HUES48 (cell line): ENCODE data around the gene CAMLG.

Source experiments
- H3K27ac ChIP-seq: one replicate; pipeline ENCODE4 v1.7.0; 2013; ENCODE audit warnings: low read depth, low read length, inconsistent platforms
- H3K27me3 ChIP-seq: 2 replicates; pipeline ENCODE4 v1.6.1; 2013; ENCODE audit warnings: mild to moderate bottlenecking, low read length; ENCODE audit not compliant: control insufficient read depth, insufficient read depth
- H3K36me3 ChIP-seq: 2 replicates; pipeline ENCODE4 v1.6.1; 2013; ENCODE audit warnings: low read length; ENCODE audit not compliant: control insufficient read depth, insufficient read depth
- H3K4me1 ChIP-seq: 2 replicates; pipeline ENCODE4 v1.6.1; 2013; ENCODE audit warnings: mild to moderate bottlenecking, low read length; ENCODE audit not compliant: control insufficient read depth, insufficient read depth
- H3K4me3 ChIP-seq: 2 replicates; pipeline ENCODE4 v1.5.1; 2013; ENCODE audit warnings: mild to moderate bottlenecking, low read depth, low read length
- H3K9ac ChIP-seq: 2 replicates; pipeline ENCODE4 v1.6.1; 2013; ENCODE audit warnings: mild to moderate bottlenecking, low read depth, low read length, moderate library complexity
- H3K9me3 ChIP-seq: 2 replicates; pipeline ENCODE4 v1.6.1; 2013; ENCODE audit warnings: low read length; ENCODE audit not compliant: control insufficient read depth, insufficient read depth

CAMLG gene

DNA sequence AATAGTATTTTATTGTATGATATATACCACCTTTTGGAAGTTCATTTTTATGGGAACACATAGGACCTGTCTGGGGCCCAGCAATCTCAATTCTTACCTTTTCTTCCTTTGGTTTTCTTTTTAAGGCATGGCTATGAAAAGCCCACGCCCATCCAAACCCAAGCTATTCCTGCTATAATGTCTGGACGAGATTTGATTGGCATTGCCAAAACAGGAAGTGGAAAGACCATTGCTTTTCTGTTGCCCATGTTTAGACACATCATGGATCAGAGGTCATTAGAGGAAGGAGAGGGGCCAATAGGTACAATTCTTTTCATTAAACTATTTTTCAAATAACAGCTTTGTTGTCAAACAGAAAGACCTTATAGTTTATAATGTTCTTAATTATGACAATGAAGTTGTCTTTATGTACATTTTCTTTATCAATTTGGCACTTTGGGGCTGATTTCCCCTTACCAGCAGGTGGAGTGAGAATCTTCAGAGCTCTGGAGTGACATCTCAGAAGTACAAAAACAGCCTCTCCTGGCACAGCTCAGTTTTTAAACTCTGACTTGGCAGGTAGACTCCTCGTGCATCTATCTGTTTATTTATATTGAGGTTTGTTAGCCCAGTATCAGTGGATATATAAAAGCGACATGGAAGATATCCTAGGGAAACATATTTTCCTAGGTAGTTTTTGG, 46.0 kb downstream of the CAMLG start:
- peaks cover 99% of the 10 kb centered on the region for H3K36me3 ChIP-seq
- no peak overlapping the region for H3K9ac ChIP-seq
- H3K9me3 ChIP-seq: no peaks in the 10 kb centered on the region
- no peak overlapping the region for H3K4me3 ChIP-seq
- peak overlapping the region; percentile 80 for H3K27ac ChIP-seq
- H3K4me1 ChIP-seq: peaks cover 7% of the 10 kb centered on the region; the same call in 1 of the 2 replicates
- no peaks in the 10 kb centered on the region for H3K27me3 ChIP-seq

DNA sequence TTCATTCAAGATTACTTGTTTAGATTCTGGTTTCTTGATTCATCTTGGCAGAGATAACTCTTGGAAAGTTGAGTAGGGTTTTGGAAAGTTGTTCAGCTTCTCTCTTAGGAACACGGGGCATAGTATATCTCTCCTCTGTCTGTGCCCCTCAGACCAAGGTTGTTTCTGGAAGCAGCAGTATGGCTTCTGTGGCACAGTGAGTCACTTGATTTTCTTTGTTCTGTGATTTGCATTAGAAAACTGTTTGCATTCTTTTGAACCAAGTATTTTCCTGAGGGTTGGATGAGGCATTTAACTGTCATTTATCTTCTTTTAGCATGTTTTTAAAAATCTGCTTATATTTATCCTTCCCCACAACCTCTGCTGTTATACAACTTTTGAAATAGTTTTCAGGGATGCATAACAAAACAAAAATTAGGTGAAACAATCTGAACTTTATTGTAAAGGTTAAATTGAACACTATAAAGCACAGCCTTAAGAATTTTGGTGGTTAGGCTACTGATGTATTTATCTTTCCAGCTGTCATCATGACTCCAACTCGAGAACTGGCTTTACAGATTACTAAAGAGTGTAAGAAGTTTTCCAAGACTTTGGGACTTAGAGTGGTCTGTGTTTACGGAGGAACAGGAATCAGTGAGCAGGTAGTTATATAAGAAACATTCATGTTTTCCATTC, 46.7 kb downstream of the CAMLG start:
- Histone ChIP-seq H3K9ac (no peak overlapping the region), H3K4me3 (no peak overlapping the region), H3K9me3 (no peaks in the 10 kb centered on the region), H3K36me3 (peaks cover 99% of the 10 kb centered on the region), H3K27me3 (no peaks in the 10 kb centered on the region), H3K4me1 (peaks cover 7% of the 10 kb centered on the region; the same call in 1 of the 2 replicates), H3K27ac (peak overlapping the region; percentile 80)

- Histone ChIP-seq H3K4me3 (no peak overlapping the region), H3K9ac (no peak overlapping the region), H3K27me3 (no peaks in the 10 kb centered on the region), H3K9me3 (no peaks in the 10 kb centered on the region), H3K4me1 (peaks cover 7% of the 10 kb centered on the region; the same call in 1 of the 2 replicates), H3K27ac (no peak overlapping the region), H3K36me3 (peaks cover 100% of the 10 kb centered on the region)
These were observed 49.3 kb downstream of the CAMLG start for GRCh38 chr5:134787692-134788091.

- Histone ChIP-seq H3K36me3 (peaks cover 100% of the 10 kb centered on the region), H3K4me3 (no peak overlapping the region), H3K27me3 (no peaks in the 10 kb centered on the region), H3K27ac (no peak overlapping the region), H3K9ac (no peak overlapping the region), H3K4me1 (no peaks in the 10 kb centered on the region), H3K9me3 (no peaks in the 10 kb centered on the region)
These were observed 53.2 kb downstream of the CAMLG start for GRCh38 chr5:134791580-134791979.

GRCh38 chr5:134792286-134792685, 53.9 kb downstream of the CAMLG start:
- Histone ChIP-seq H3K27me3 (no peaks in the 10 kb centered on the region), H3K4me3 (no peak overlapping the region), H3K9ac (no peak overlapping the region), H3K27ac (no peak overlapping the region), H3K4me1 (no peaks in the 10 kb centered on the region), H3K9me3 (no peaks in the 10 kb centered on the region), H3K36me3 (peaks cover 97% of the 10 kb centered on the region)

GRCh38 chr5:134793111-134793510, 54.8 kb downstream of the CAMLG start:
- Histone ChIP-seq H3K27me3 (no peaks in the 10 kb centered on the region), H3K27ac (no peak overlapping the region), H3K9ac (no peak overlapping the region), H3K9me3 (no peaks in the 10 kb centered on the region), H3K4me1 (no peaks in the 10 kb centered on the region), H3K4me3 (no peak overlapping the region), H3K36me3 (peaks cover 97% of the 10 kb centered on the region)

- Histone ChIP-seq H3K27me3 (no peaks in the 10 kb centered on the region), H3K9ac (no peak overlapping the region), H3K4me3 (no peak overlapping the region), H3K36me3 (peaks cover 97% of the 10 kb centered on the region), H3K9me3 (no peaks in the 10 kb centered on the region), H3K4me1 (no peaks in the 10 kb centered on the region), H3K27ac (no peak overlapping the region)
These were observed 55.7 kb downstream of the CAMLG start for GRCh38 chr5:134794082-134794481.

GRCh38 chr5:134794819-134795218, 56.5 kb downstream of the CAMLG start:
- no peak overlapping the region for H3K4me3 ChIP-seq
- no peaks in the 10 kb centered on the region for H3K4me1 ChIP-seq
- no peak overlapping the region for H3K9ac ChIP-seq
- H3K27me3 ChIP-seq: no peaks in the 10 kb centered on the region
- peaks cover 96% of the 10 kb centered on the region for H3K36me3 ChIP-seq
- no peaks in the 10 kb centered on the region for H3K9me3 ChIP-seq
- no peak overlapping the region for H3K27ac ChIP-seq

- Histone ChIP-seq H3K4me3 (no peak overlapping the region), H3K27me3 (no peaks in the 10 kb centered on the region), H3K9me3 (no peaks in the 10 kb centered on the region), H3K9ac (no peak overlapping the region), H3K36me3 (peaks cover 90% of the 10 kb centered on the region), H3K27ac (no peak overlapping the region), H3K4me1 (no peaks in the 10 kb centered on the region)
These were observed 60.1 kb downstream of the CAMLG start for GRCh38 chr5:134798468-134798867.
